ENCODE measurements around the gene MTRF1. TPM values are rescaled to one million over a fixed set of nuclear protein-coding genes. Genes with fewer than 3 reads are reported as not detected.
"Not testable (repeated sequence)": the region's sequence is repeated elsewhere in the genome, so short reads cannot be mapped to it uniquely, and the experiment has no call there.

The MTRF1 gene
- total RNA-seq, 1 donor from 2014 or later = 17.2 TPM

DNA sequence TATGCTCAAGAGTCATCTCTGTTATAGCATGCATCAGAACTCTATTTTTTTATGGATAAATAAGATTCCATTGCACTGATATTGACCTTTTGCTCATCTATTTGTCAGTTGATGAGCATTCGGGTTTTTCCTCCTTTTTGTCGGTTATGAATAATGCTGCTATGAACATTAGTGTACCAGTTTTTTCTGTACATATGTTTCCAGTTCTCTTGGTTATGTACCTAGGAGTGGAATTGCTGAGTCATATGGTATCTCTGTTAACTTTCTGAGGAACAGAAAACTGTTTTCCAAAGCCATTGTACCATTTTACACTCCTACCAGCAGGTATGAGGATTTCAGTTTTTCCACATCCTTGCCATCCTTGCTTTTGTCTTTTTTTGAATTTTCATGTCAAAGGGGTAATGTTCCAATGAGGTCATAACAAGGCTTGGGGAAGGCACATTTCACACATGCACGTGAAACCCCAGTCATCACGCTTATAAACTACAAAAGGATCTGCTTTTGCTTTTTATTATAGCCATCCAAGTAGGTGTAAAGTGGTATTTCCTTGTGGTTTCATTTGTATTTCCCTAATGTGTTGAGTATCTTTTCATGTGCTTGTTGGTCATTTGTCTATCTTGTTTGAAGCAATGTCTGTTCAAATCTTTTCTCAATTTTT lies 83.7 kb downstream of the MTRF1 start:
- DNase-seq (ENCODE audit: low read depth, low spot score) = no peak
- Mint-ChIP-seq H3K9me3 (peaks cover 9% of the 10 kb centered on the region), H3K4me1 (no peaks in the 10 kb centered on the region), H3K27ac (ENCODE audit: unreplicated experiment) (no peak overlapping the region), H3K27me3 (ENCODE audit: low read depth) (no peaks in the 10 kb centered on the region), H3K4me3 (no peak overlapping the region), H3K36me3 (ENCODE audit: low read depth) (peaks cover 4% of the 10 kb centered on the region)
- TF ChIP-seq CTCF (conservative IDR thresholded peaks at IDR 0.05) = no peak

GRCh38 chr13:41178040-41178439 lies 85.3 kb downstream of the MTRF1 start:
- Mint-ChIP-seq H3K27me3 (ENCODE audit: low read depth) (no peaks in the 10 kb centered on the region), H3K4me1 (no peaks in the 10 kb centered on the region), H3K4me3 (no peak overlapping the region), H3K9me3 (peaks cover 11% of the 10 kb centered on the region), H3K27ac (ENCODE audit: unreplicated experiment) (no peak overlapping the region), H3K36me3 (ENCODE audit: low read depth) (peaks cover 6% of the 10 kb centered on the region)
- DNase-seq (ENCODE audit: low read depth, low spot score) = no peak
- TF ChIP-seq CTCF (conservative IDR thresholded peaks at IDR 0.05) = no peak

DNA sequence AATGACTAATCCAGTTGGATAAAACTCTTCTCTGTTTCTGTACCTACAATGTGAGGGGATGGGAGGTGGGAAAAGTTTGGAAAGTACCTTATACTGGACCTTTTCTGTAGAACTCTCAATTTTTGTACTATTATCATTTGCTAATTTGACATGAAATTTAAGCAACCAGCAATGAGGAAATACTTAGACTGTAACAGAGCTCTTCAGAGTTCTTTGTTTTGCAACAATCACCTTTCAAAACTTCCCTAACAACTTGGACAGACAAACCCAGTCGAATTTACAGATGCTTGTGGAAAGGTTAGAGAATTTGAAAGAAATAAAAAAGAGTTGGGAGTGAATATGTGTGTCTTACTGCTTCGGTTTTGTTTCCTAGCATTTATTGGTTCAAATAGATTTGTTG lies 85.8 kb downstream of the MTRF1 start:
- Mint-ChIP-seq H3K27ac (ENCODE audit: unreplicated experiment) (no peak overlapping the region), H3K9me3 (peaks cover 15% of the 10 kb centered on the region), H3K27me3 (ENCODE audit: low read depth) (no peaks in the 10 kb centered on the region), H3K36me3 (ENCODE audit: low read depth) (peaks cover 6% of the 10 kb centered on the region), H3K4me1 (no peaks in the 10 kb centered on the region), H3K4me3 (no peak overlapping the region)
- TF ChIP-seq CTCF (conservative IDR thresholded peaks at IDR 0.05) = no peak
- DNase-seq (ENCODE audit: low read depth, low spot score) = no peak

DNA sequence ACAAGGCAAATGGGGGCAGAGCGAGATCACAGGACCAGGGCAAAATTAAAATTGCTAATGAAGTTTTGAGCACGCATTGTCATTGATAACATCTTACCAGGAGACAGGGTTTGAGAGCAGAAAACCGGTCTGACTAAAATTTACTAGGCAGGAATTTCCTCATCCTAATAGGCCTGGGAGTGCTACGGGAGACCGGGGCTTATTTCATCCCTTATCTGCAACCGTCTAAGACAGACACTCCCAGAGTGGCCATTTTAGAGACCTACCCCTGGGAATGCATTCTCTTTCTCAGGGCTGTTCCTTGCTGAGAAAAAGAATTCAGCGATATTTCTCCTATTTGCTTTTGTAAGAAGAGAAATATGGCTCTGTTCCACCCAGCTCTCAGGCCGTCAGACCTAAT lies 87.8 kb downstream of the MTRF1 start:
- not testable (repeated sequence) for H3K4me3 Mint-ChIP-seq; DNase-seq (ENCODE audit: low read depth, low spot score)
- peaks cover 15% of the 10 kb centered on the region for H3K9me3 Mint-ChIP-seq

More for the DNA sequence above, 87.8 kb downstream of the MTRF1 start:
- H3K27ac Mint-ChIP-seq (ENCODE audit: unreplicated experiment); H3K4me1 Mint-ChIP-seq; H3K36me3 Mint-ChIP-seq (ENCODE audit: low read depth); H3K27me3 Mint-ChIP-seq (ENCODE audit: low read depth): not testable (repeated sequence)

Other genes with a start within 250 kb of the MTRF1 start
- gene ELF1, start 244.3 kb downstream of the MTRF1 start, total RNA-seq = 18.0 and 19.2 TPM in 2 replicates
- 8.3 and 8.7 TPM in 2 replicates for gene WBP4, start 202.1 kb downstream of the MTRF1 start, total RNA-seq
- gene KBTBD6, start 130.8 kb downstream of the MTRF1 start, total RNA-seq = 20.9 and 22.0 TPM in 2 replicates
- 14.3 and 14.7 TPM in 2 replicates for gene KBTBD7, start 69.0 kb downstream of the MTRF1 start, total RNA-seq
- 43.0 and 51.9 TPM in 2 replicates for gene NAA16, start 47.7 kb upstream of the MTRF1 start, total RNA-seq
- 1.7 and 2.0 TPM in 2 replicates for gene RGCC, start 194.0 kb upstream of the MTRF1 start, total RNA-seq